HEK293 (cell line): ENCODE results near the gene H2AZ2.

Source experiments
- IKZF3 ChIP-seq: fragments of 450-650 bp; IDR thresholded peaks from 2 replicates; pipeline ENCODE4 v1.5.0; 2018; ENCODE audit warnings: missing biosample characterization, mild to moderate bottlenecking, missing genetic modification characterization, moderate library complexity
- KLF10 ChIP-seq: fragments of 450-650 bp; IDR thresholded peaks from 2 replicates; pipeline ENCODE4 v1.5.1; 2018; ENCODE audit warnings: missing biosample characterization, mild to moderate bottlenecking, missing genetic modification characterization
- PRDM1 ChIP-seq: fragments of 450-650 bp; formaldehyde crosslinking; IDR thresholded peaks from 2 replicates; pipeline ENCODE4; 2016; ENCODE audit warnings: missing biosample characterization, missing genetic modification characterization
- SETDB1 ChIP-seq: IDR thresholded peaks from one replicate; pipeline ENCODE4 v1.6.1; 2017; ENCODE audit warnings: mild to moderate bottlenecking, low read length, moderate library complexity, mixed read lengths; ENCODE audit not compliant: insufficient read length
- TCF7L2 ChIP-seq: IDR thresholded peaks from 2 replicates; pipeline ENCODE4 v1.6.1; 2011; ENCODE audit warnings: low read depth, mild to moderate bottlenecking, inconsistent platforms, low read length, moderate library complexity, borderline replicate concordance
- ZBTB1 ChIP-seq: fragments of 450-650 bp; formaldehyde crosslinking; IDR thresholded peaks from 2 replicates; pipeline ENCODE4 v1.5.1; 2016; ENCODE audit warnings: missing biosample characterization, missing genetic modification characterization
- ZBTB17 ChIP-seq: fragments of 450-650 bp; formaldehyde crosslinking; IDR thresholded peaks from 2 replicates; pipeline ENCODE4 v1.5.1; 2016; ENCODE audit warnings: missing biosample characterization, missing genetic modification characterization
- ZFP69B ChIP-seq: fragments of 450-650 bp; formaldehyde crosslinking; IDR thresholded peaks from 2 replicates; pipeline ENCODE4 v1.5.1; 2016; ENCODE audit warnings: missing biosample characterization, missing genetic modification characterization
- ZNF138 ChIP-seq: fragments of 450-650 bp; formaldehyde crosslinking; IDR thresholded peaks from 2 replicates; pipeline ENCODE4 v1.5.1; 2016; ENCODE audit warnings: missing biosample characterization, missing genetic modification characterization, borderline replicate concordance
- ZNF146 ChIP-seq: fragments of 450-650 bp; formaldehyde crosslinking; IDR thresholded peaks from 2 replicates; pipeline ENCODE4 v1.5.1; 2016; ENCODE audit warnings: missing biosample characterization, missing genetic modification characterization
- ZNF157 ChIP-seq: fragments of 450-650 bp; formaldehyde crosslinking; IDR thresholded peaks from 2 replicates; pipeline ENCODE4 v1.5.1; 2016; ENCODE audit warnings: missing biosample characterization, missing genetic modification characterization
- ZNF16 ChIP-seq: fragments of 450-650 bp; formaldehyde crosslinking; IDR thresholded peaks from 2 replicates; pipeline ENCODE4 v1.5.1; 2016; ENCODE audit warnings: low read depth, missing biosample characterization, missing genetic modification characterization
- ZNF184 ChIP-seq: fragments of 450-650 bp; IDR thresholded peaks from 2 replicates; pipeline ENCODE4 v1.5.1; 2018; ENCODE audit warnings: missing biosample characterization, mild to moderate bottlenecking, missing genetic modification characterization
- ZNF202 ChIP-seq: fragments of 450-650 bp; formaldehyde crosslinking; IDR thresholded peaks from 2 replicates; pipeline ENCODE4 v1.5.1; 2016; ENCODE audit warnings: missing biosample characterization, missing genetic modification characterization, borderline replicate concordance
- ZNF335 ChIP-seq: fragments of 450-650 bp; formaldehyde crosslinking; conservative IDR thresholded peaks from 2 replicates; pipeline ENCODE4 v1.5.1; 2016; ENCODE audit warnings: missing biosample characterization, missing genetic modification characterization
- ZNF423 ChIP-seq: fragments of 450-650 bp; formaldehyde crosslinking; IDR thresholded peaks from 2 replicates; pipeline ENCODE4 v1.5.1; 2016; ENCODE audit warnings: missing biosample characterization, missing genetic modification characterization
- ZNF654 ChIP-seq: fragments of 450-650 bp; formaldehyde crosslinking; IDR thresholded peaks from 2 replicates; pipeline ENCODE4 v1.5.1; 2016; ENCODE audit warnings: low read depth, missing biosample characterization, missing genetic modification characterization
- ZNF670 ChIP-seq: fragments of 450-650 bp; formaldehyde crosslinking; IDR thresholded peaks from 2 replicates; pipeline ENCODE4 v1.5.1; 2016; ENCODE audit warnings: missing biosample characterization, missing genetic modification characterization, low read depth
- ZNF76 ChIP-seq: fragments of 450-650 bp; formaldehyde crosslinking; IDR thresholded peaks from 2 replicates; pipeline ENCODE4; 2016; ENCODE audit warnings: low read depth, missing biosample characterization, missing genetic modification characterization, borderline replicate concordance
- ZNF776 ChIP-seq: fragments of 450-650 bp; formaldehyde crosslinking; IDR thresholded peaks from 2 replicates; pipeline ENCODE4 v1.5.0; 2017; ENCODE audit warnings: missing biosample characterization, missing genetic modification characterization, borderline replicate concordance
- ZNF843 ChIP-seq: fragments of 450-650 bp; formaldehyde crosslinking; IDR thresholded peaks from 2 replicates; pipeline ENCODE4 v1.5.1; 2016; ENCODE audit warnings: missing biosample characterization, missing genetic modification characterization
- TF ChIP-seq, protein P1 (sequence below): fragments of 450-650 bp; formaldehyde crosslinking; IDR thresholded peaks from 2 replicates; pipeline ENCODE4 v1.5.1; 2016; ENCODE audit warnings: missing biosample characterization, missing genetic modification characterization
- TF ChIP-seq, protein P2 (sequence below): fragments of 450-650 bp; formaldehyde crosslinking; IDR thresholded peaks from 2 replicates; pipeline ENCODE4 v1.5.1; 2017; ENCODE audit warnings: missing biosample characterization, missing genetic modification characterization
- TF ChIP-seq, protein P3 (sequence below): fragments of 450-650 bp; formaldehyde crosslinking; optimal IDR thresholded peaks from 2 replicates; pipeline ENCODE3; 2016; ENCODE audit warnings: missing biosample characterization, mild to moderate bottlenecking, missing genetic modification characterization
- TF ChIP-seq, protein P4 (sequence below): IDR thresholded peaks from 2 replicates; pipeline ENCODE4 v1.6.1; 2011; ENCODE audit warnings: mild to moderate bottlenecking, low read depth, low read length, borderline replicate concordance
- TF ChIP-seq, protein P5 (sequence below): fragments of 450-650 bp; IDR thresholded peaks from 2 replicates; pipeline ENCODE4 v1.5.1; 2018; ENCODE audit warnings: missing biosample characterization, mild to moderate bottlenecking, missing genetic modification characterization
- TF ChIP-seq, protein P6 (sequence below): fragments of 450-650 bp; formaldehyde crosslinking; IDR thresholded peaks from 2 replicates; pipeline ENCODE4 v1.5.1; 2016; ENCODE audit warnings: missing biosample characterization, missing genetic modification characterization
- TF ChIP-seq, protein P7 (sequence below): fragments of 450-650 bp; formaldehyde crosslinking; IDR thresholded peaks from 2 replicates; pipeline ENCODE4 v1.5.1; 2017; ENCODE audit warnings: missing biosample characterization, missing genetic modification characterization
- TF ChIP-seq, protein P8 (sequence below): fragments of 450-650 bp; formaldehyde crosslinking; IDR thresholded peaks from 2 replicates; pipeline ENCODE4 v1.5.1; 2016; ENCODE audit warnings: missing biosample characterization, missing genetic modification characterization

H2AZ2 gene

DNA sequence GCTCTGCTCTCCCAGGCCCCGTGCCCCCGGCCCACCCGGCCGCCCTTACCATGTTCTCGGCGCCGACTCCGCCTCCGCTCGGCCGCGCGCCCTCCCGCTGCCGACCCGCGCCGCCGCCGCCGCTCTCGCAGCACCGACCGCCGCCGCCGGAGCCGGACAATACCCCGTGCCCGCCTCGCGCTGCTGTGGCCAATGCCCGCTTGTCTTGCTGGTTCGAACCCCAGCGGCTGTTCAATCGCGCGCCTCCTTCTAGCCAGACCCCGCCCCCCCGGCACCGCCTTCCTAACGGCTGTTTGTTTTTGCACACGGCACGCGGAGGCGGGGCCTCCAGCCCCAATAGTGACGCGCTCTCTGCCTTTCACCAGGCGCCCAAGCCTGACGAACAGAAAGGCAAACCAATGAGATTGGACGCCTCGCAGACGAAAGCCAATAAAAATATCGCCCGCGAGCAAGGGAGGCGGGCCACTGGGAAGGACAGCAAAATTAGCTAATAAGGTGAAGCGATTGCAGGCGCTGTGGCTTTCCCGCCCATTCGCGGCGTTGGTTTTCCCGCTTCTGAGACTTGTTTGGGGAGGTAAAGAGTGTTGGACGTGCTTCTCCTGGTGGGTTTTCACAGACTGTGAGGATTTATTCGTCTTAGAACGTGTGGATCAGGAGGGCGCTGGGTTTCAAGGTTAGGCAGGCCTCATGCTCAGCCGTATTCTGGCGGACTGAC, at the start of gene H2AZ2 (continued):
- TF ChIP-seq, protein P1, sequence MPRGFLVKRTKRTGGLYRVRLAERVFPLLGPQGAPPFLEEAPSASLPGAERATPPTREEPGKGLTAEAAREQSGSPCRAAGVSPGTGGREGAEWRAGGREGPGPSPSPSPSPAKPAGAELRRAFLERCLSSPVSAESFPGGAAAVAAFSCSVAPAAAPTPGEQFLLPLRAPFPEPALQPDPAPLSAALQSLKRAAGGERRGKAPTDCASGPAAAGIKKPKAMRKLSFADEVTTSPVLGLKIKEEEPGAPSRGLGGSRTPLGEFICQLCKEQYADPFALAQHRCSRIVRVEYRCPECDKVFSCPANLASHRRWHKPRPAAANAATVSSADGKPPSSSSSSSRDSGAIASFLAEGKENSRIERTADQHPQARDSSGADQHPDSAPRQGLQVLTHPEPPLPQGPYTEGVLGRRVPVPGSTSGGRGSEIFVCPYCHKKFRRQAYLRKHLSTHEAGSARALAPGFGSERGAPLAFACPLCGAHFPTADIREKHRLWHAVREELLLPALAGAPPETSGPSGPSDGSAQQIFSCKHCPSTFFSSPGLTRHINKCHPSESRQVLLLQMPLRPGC (tag by site-specific recombination) = peak; percentile 78
- TF ChIP-seq ZFP69B (tag by site-specific recombination) (no peak), KLF10 (tag by site-specific recombination) (peak; percentile 93), ZNF146 (tag by site-specific recombination) (no peak), ZNF16 (tag by site-specific recombination) (no peak), ZNF843 (peak; percentile 68), ZNF776 (tag by site-specific recombination) (no peak), PRDM1 (tag by site-specific recombination) (no peak), ZNF670 (tag by site-specific recombination) (no peak), ZBTB1 (tag by site-specific recombination) (no peak), ZNF138 (tag by site-specific recombination) (no peak), ZNF654 (tag by site-specific recombination) (no peak), ZNF202 (tag by site-specific recombination) (no peak), ZNF76 (tag by site-specific recombination) (peak; percentile 36; the same call in 1 of the 2 replicates), SETDB1 (no peak), ZNF423 (tag by site-specific recombination) (no peak), TCF7L2 (no peak), IKZF3 (tag by site-specific recombination) (no peak), ZBTB17 (tag by site-specific recombination) (peak; percentile 81), ZNF184 (tag by site-specific recombination) (no peak), ZNF157 (tag by site-specific recombination) (no peak), ZNF335 (tag by site-specific recombination) (peak; percentile 82)
- TF ChIP-seq, protein P2, sequence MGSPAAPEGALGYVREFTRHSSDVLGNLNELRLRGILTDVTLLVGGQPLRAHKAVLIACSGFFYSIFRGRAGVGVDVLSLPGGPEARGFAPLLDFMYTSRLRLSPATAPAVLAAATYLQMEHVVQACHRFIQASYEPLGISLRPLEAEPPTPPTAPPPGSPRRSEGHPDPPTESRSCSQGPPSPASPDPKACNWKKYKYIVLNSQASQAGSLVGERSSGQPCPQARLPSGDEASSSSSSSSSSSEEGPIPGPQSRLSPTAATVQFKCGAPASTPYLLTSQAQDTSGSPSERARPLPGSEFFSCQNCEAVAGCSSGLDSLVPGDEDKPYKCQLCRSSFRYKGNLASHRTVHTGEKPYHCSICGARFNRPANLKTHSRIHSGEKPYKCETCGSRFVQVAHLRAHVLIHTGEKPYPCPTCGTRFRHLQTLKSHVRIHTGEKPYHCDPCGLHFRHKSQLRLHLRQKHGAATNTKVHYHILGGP = no peak
- TF ChIP-seq, protein P3, sequence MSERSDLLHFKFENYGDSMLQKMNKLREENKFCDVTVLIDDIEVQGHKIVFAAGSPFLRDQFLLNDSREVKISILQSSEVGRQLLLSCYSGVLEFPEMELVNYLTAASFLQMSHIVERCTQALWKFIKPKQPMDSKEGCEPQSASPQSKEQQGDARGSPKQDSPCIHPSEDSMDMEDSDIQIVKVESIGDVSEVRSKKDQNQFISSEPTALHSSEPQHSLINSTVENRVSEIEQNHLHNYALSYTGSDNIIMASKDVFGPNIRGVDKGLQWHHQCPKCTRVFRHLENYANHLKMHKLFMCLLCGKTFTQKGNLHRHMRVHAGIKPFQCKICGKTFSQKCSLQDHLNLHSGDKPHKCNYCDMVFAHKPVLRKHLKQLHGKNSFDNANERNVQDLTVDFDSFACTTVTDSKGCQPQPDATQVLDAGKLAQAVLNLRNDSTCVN = peak; percentile 85
- TF ChIP-seq, protein P4, sequence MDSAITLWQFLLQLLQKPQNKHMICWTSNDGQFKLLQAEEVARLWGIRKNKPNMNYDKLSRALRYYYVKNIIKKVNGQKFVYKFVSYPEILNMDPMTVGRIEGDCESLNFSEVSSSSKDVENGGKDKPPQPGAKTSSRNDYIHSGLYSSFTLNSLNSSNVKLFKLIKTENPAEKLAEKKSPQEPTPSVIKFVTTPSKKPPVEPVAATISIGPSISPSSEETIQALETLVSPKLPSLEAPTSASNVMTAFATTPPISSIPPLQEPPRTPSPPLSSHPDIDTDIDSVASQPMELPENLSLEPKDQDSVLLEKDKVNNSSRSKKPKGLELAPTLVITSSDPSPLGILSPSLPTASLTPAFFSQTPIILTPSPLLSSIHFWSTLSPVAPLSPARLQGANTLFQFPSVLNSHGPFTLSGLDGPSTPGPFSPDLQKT = no peak
- TF ChIP-seq, protein P5, sequence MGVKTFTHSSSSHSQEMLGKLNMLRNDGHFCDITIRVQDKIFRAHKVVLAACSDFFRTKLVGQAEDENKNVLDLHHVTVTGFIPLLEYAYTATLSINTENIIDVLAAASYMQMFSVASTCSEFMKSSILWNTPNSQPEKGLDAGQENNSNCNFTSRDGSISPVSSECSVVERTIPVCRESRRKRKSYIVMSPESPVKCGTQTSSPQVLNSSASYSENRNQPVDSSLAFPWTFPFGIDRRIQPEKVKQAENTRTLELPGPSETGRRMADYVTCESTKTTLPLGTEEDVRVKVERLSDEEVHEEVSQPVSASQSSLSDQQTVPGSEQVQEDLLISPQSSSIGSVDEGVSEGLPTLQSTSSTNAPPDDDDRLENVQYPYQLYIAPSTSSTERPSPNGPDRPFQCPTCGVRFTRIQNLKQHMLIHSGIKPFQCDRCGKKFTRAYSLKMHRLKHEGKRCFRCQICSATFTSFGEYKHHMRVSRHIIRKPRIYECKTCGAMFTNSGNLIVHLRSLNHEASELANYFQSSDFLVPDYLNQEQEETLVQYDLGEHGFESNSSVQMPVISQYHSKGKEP (tag by site-specific recombination) = no peak
- TF ChIP-seq, protein P6, sequence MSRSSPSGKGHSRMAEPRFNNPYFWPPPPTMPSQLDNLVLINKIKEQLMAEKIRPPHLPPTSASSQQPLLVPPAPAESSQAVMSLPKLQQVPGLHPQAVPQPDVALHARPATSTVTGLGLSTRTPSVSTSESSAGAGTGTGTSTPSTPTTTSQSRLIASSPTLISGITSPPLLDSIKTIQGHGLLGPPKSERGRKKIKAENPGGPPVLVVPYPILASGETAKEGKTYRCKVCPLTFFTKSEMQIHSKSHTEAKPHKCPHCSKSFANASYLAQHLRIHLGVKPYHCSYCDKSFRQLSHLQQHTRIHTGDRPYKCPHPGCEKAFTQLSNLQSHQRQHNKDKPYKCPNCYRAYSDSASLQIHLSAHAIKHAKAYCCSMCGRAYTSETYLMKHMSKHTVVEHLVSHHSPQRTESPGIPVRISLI (tag by site-specific recombination) = no peak
- TF ChIP-seq, protein P7, sequence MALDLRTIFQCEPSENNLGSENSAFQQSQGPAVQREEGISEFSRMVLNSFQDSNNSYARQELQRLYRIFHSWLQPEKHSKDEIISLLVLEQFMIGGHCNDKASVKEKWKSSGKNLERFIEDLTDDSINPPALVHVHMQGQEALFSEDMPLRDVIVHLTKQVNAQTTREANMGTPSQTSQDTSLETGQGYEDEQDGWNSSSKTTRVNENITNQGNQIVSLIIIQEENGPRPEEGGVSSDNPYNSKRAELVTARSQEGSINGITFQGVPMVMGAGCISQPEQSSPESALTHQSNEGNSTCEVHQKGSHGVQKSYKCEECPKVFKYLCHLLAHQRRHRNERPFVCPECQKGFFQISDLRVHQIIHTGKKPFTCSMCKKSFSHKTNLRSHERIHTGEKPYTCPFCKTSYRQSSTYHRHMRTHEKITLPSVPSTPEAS (tag by site-specific recombination) = no peak
- TF ChIP-seq, protein P8, sequence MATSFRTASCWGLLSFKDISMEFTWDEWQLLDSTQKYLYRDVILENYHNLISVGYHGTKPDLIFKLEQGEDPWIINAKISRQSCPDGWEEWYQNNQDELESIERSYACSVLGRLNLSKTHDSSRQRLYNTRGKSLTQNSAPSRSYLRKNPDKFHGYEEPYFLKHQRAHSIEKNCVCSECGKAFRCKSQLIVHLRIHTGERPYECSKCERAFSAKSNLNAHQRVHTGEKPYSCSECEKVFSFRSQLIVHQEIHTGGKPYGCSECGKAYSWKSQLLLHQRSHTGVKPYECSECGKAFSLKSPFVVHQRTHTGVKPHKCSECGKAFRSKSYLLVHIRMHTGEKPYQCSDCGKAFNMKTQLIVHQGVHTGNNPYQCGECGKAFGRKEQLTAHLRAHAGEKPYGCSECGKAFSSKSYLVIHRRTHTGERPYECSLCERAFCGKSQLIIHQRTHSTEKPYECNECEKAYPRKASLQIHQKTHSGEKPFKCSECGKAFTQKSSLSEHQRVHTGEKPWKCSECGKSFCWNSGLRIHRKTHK (tag by site-specific recombination) = no peak
